Activated T-helper 1 cell treated with anti-CD3 and anti-CD28 coated beads, Interleukin-12 subunit alpha, Interleukin-12 subunit beta, Interleukin-2, Interleukin-4 antibody, amounts not matched to agents 30 ng/mL and 10 ng/mL and 1 ng/mL, durations not matched to agents 14 hours and 24 hours and 36 hours (primary cell): ENCODE results near the gene SAFB. TPM values are rescaled to one million over a fixed set of nuclear protein-coding genes. Genes with fewer than 3 reads are reported as not detected.

Experiments used
- DNase-seq: peaks from one replicate; pipeline ENCODE4 v3.0.0; 2021; ENCODE audit warnings: low spot score
- H3K27ac Mint-ChIP-seq: one replicate; pipeline ENCODE4 v1.8.0; 2021; ENCODE audit warnings: mild to moderate bottlenecking, mixed read lengths
- H3K27me3 Mint-ChIP-seq: one replicate; pipeline ENCODE4 v1.8.0; 2022; ENCODE audit warnings: mild to moderate bottlenecking, moderate library complexity, mixed read lengths; ENCODE audit not compliant: insufficient read depth
- H3K36me3 Mint-ChIP-seq: one replicate; pipeline ENCODE4 v1.8.0; 2021; ENCODE audit warnings: low read depth, mixed read lengths
- H3K4me1 Mint-ChIP-seq: one replicate; pipeline ENCODE4 v1.8.0; 2021; ENCODE audit warnings: low read depth, mixed read lengths
- H3K4me3 Mint-ChIP-seq: one replicate; pipeline ENCODE4 v1.8.0; 2021; ENCODE audit warnings: mild to moderate bottlenecking, moderate library complexity, mixed read lengths
- H3K9me3 Mint-ChIP-seq: one replicate; pipeline ENCODE4 v1.8.0; 2021; ENCODE audit warnings: mixed read lengths
- intact Hi-C: fragments of 100-400 bp; cut with micrococcal nuclease; formaldehyde crosslinking; loops from one replicate; pipeline ENCODE4 v1.15.1; 2024
- total RNA-seq: library from RNA; stranded (reverse); gene quantifications from 2 replicates; pipeline ENCODE4 v1.2.3, GENCODE V29; 2022

SAFB gene
- 143 and 146 TPM in 2 replicates for total RNA-seq

DNA sequence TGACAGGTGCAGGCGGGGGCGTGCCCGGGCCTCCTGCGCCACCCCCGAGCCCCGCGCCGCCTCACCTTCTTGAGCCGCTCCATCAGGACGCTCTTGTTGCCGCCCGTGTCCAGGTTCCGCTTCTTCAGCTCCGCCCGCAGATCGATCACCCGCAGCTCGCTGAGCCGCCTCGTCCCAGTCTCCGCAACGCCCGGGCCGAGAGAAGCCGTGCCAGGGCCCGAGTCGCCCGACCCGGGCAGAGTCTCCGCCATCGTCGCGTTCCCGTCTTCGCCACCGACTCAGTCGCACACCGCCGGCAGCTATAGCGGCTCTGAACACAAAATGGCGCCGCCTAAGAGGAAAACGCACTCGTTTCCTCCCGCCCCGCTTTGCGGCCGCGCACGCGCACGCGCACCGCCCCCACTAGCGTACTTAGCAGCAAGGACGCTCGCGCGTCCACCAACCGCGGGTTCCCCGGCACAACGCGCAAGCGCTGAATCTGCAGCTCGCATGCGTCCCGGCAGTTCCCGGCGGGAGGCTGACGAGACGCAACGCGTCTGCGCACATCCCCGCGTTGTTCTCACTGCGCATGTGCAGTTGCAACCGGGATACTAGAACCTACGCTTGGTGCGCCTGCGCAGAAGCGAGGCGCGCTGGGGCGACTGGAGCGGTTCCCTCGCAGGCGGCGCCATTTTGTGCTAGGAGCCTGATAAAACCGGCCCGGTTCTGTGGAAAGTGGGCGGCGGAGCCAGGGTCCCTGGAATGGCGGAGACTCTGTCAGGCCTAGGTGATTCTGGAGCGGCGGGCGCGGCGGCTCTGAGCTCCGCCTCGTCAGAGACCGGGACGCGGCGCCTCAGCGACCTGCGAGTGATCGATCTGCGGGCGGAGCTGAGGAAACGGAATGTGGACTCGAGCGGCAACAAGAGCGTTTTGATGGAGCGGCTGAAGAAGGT lies at the start of gene SAFB, which contains the start of gene SAFB2:
Gene SAFB, plus strand, starts transcription at position 619 of the 932 bp plus-strand sequence. Its CDS starts 123 bp downstream, at position 742.
Gene SAFB2, minus strand, starts transcription at position 312 of the 932 bp plus-strand sequence. Its CDS starts 61 bp downstream, at position 251.
- Mint-ChIP-seq H3K27ac (peak within 1 kb of the TSS; percentile 100), H3K27me3 (peaks cover 3% of the 10 kb centered on the region), H3K4me1 (peaks cover 63% of the 10 kb centered on the region), H3K4me3 (peak within 1 kb of the TSS; percentile 100), H3K36me3 (peaks cover 61% of the 10 kb centered on the region), H3K9me3 (no peaks in the 10 kb centered on the region)
- DNase-seq: peak; percentile 100
- intact Hi-C loops: loop anchor here (1.0 to 10.0 kb wide), 6 partner anchors 58 to 802 kb away; partner anchors contain the start of genes CATSPERD, DUS3L, KHSRP and LONP1

DNA sequence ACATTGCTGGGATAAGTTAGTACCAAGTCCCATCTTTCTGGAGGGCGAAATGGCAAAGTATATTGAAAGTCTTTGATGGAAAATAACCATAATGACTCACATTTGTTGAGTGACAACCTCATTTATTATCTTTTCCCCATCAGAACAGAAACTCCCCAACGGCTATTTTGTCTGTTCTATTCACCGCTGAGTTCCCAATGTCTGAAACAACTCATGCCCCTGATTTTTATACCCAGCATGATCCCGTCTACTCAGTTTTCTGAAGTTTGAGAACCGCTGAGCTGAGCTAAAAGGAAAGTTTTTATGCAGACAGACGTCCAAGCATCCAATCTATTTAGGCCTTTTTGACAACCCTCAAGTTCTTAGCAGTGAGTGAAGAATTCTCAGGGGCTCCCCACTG lies 47.3 kb upstream of the SAFB start:
- Mint-ChIP-seq H3K27me3 (no peaks in the 10 kb centered on the region), H3K27ac (no peak overlapping the region), H3K4me3 (no peak overlapping the region), H3K9me3 (no peaks in the 10 kb centered on the region), H3K36me3 (no peaks in the 10 kb centered on the region), H3K4me1 (peaks cover 10% of the 10 kb centered on the region)
- intact Hi-C loops: no loop called here
- DNase-seq: no peak

DNA sequence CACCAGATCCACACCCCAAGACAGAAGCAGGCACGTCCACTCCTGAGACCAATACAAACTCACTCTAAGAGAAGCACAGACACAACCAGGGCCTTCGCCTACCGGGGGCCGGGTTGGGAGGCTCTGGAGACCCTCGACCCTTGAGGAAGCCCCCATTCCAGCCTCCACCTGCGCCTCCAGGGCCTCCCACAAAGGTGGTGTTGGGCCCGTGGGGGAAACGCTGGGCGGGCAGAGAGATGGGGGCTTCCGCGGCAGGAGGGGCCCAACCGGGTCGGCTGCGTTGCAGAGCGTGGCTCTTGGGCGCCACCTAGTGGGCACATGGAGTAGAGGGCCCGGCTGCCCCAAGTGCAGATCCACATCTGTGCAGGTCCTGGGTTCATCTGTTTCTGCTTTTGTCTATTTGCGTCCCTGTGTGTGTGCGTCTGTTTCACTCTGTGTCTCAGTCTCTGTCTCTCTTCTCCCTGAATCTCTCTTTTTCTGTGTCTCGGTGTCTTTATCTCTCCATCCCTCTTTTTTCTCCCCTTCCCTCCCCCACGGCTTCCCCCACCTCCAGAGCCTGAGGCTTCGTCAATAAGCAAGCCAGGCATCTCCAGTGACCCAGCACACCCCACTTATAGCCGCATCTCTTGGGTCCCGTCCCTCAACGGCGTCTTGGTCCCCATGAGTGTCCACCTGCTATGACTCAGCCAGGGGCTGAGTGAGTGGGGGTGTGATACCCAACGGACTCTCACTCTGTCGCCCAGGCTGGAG lies 44.6 kb upstream of the SAFB start:
- Mint-ChIP-seq H3K36me3 (no peaks in the 10 kb centered on the region), H3K4me3 (no peak overlapping the region), H3K27ac (no peak overlapping the region), H3K4me1 (peaks cover 10% of the 10 kb centered on the region), H3K27me3 (no peaks in the 10 kb centered on the region), H3K9me3 (no peaks in the 10 kb centered on the region)
- intact Hi-C loops: loop anchor here (1.0 to 2.0 kb wide), 2 partner anchors 209 to 529 kb away; no protein-coding TSS in a partner anchor
- peak; percentile 51 for DNase-seq

DNA sequence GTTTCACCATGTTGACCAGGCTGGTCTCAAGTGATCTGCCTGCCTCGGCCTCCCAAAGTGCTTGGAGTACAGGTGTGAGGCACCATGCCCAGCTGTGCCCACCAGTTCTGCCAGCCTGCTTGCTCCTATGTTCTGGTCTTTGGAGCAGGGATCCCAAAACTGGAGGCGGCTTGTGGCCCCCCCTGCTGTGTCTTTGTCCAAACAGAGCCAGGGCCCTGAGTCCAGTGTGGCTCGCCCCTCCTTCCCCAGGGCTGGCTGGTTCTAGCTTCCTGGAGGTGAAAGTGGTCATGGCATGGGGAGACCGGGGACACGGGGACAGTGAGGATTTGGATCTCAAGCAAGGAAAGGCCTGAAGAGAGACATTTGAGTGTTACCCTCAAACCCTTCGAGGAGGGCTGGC lies 43.6 kb upstream of the SAFB start:
- Mint-ChIP-seq H3K27ac (no peak overlapping the region), H3K27me3 (no peaks in the 10 kb centered on the region), H3K36me3 (no peaks in the 10 kb centered on the region), H3K9me3 (no peaks in the 10 kb centered on the region), H3K4me3 (no peak overlapping the region), H3K4me1 (peaks cover 10% of the 10 kb centered on the region)
- intact Hi-C loops: loop anchor here (2.0 kb wide), 1 partner anchor 530 kb away; no protein-coding TSS in a partner anchor
- DNase-seq: no peak

DNA sequence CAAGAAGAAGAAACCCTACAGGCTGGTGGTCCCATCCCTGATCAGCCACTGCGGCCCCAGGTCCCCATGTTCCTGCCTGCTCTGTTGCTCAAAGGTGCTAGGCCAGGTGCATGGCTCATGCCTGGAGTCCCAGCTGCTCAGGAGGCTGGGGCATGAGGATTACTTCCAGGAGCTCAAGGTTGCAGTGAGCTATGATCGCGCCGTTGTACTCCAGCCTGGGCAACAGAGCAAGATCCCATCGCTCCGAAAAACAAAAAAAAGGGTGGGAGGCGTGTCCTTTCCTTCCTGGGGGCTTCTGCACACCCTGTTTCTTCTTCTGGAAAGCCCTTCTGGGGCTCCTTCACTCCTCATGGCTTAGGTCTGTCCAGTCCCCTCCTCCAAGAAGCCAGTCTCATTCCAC lies 43.2 kb upstream of the SAFB start:
- H3K4me3 Mint-ChIP-seq: no peak overlapping the region
- no peaks in the 10 kb centered on the region for H3K36me3 Mint-ChIP-seq
- H3K27ac Mint-ChIP-seq: no peak overlapping the region
- no peaks in the 10 kb centered on the region for H3K9me3 Mint-ChIP-seq
- intact Hi-C loops: loop anchor here (2.0 kb wide), 1 partner anchor 531 kb away; no protein-coding TSS in a partner anchor
- H3K27me3 Mint-ChIP-seq: no peaks in the 10 kb centered on the region
- DNase-seq: no peak
- H3K4me1 Mint-ChIP-seq: peaks cover 10% of the 10 kb centered on the region

DNA sequence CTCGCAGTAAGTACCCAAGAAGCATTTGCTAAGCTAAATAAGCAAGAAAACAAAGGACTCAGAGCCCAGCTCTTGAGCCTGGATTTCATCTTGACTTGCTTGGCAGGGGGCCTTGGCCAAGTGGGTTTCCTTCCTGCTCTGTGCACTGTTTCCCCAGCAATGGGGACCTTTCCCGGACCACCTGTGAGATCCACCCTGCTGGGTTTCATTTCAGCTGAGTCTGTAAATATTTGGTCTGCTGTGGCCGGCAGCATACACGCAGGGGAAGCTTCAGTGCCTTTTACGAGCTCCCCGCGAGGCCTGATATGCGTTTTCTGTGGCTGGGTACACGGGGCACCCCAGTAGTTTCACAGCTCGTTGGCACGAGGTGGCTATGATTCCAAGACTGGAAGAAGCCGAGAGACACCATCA lies 42.7 kb upstream of the SAFB start:
- H3K9me3 Mint-ChIP-seq: no peaks in the 10 kb centered on the region
- H3K36me3 Mint-ChIP-seq: no peaks in the 10 kb centered on the region
- no peaks in the 10 kb centered on the region for H3K27me3 Mint-ChIP-seq
- no peak for DNase-seq
- peaks cover 10% of the 10 kb centered on the region for H3K4me1 Mint-ChIP-seq
- no peak overlapping the region for H3K4me3 Mint-ChIP-seq
- intact Hi-C loops: no loop called here
- no peak overlapping the region for H3K27ac Mint-ChIP-seq

DNA sequence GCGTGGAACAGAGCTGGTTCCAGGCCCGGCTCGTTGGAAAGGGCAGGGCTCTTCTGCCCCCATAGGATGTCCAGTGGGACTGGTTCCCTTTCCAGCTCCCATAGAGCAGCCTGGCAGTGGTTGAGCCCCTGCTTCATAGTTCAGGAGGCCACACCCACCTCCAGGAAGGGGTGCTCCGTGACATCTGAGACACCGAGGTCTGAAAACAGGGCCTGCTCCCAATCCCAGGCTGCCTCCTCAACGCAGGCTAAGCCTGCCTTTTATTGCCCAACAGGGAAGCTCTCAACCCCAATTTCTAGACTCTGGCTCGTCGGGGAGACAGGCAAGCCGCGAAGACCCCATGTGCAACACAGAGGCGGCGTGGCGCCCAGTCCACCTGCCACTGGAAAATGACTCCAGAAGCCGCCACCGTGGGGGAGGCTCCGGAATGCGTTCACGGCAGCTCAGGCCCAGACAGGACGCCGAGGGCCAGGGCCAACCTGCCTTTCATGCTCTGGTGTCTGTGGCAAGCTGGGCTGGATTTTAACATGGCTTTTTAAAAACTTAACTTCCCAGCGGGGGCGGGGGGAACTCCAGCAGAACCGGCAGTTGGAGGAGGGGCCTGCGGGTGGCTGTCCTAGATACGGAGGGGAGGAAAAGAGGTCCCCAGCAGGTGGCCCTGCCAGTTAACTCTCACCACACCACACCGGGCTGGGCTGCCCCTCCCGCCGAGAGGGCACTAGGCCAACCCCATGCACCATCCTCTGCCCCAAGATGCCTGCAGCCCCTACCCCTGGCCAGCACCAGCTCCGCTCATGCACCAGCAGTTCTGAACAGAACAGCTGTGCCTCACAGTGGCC lies 37.2 kb upstream of the SAFB start:
- Mint-ChIP-seq H3K9me3 (no peaks in the 10 kb centered on the region), H3K27ac (peak overlapping the region; percentile 86), H3K36me3 (peaks cover 19% of the 10 kb centered on the region), H3K4me1 (peaks cover 8% of the 10 kb centered on the region), H3K4me3 (peak overlapping the region; percentile 39), H3K27me3 (no peaks in the 10 kb centered on the region)
- DNase-seq: peak; percentile 36
- intact Hi-C loops: no loop called here

DNA sequence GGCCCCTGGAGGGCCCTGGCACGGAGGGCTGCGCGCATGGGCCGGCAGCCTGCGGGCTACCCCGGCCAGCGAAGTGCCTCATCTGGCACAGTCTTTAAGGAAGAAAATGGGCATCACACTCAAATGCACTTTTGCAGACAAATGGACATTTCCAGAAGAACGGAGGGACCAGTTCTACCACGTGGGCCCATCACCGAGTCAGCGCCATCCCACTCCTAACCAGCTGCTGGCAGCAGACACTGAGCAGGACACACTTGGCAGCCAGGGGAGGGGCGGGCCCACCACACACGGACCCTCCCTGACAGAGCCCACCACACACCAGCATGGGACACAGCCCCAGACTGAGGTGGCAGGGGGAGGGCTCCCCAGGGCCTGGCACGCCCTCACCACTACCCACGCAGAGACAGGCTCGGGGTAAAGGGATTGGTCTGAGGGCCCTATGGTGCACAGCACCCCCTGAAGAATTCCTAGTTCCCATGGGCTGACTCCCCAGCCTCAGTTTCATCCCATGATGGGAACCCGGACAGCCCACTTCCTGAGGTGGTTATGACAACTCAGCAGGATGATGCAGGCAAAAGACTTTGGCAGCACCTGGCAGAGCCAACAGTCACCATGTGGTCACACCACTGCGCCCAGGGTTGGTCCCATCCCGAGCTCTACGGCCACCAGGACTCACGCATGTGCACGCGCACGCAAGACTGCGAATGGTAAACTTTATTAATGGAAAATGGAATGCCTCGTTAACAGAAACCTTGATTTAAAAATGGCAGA lies 36.4 kb upstream of the SAFB start:
- Mint-ChIP-seq H3K4me1 (peaks cover 8% of the 10 kb centered on the region), H3K27me3 (no peaks in the 10 kb centered on the region), H3K27ac (peak overlapping the region; percentile 7), H3K4me3 (no peak overlapping the region), H3K36me3 (peaks cover 21% of the 10 kb centered on the region), H3K9me3 (no peaks in the 10 kb centered on the region)
- intact Hi-C loops: no loop called here
- DNase-seq: no peak

DNA sequence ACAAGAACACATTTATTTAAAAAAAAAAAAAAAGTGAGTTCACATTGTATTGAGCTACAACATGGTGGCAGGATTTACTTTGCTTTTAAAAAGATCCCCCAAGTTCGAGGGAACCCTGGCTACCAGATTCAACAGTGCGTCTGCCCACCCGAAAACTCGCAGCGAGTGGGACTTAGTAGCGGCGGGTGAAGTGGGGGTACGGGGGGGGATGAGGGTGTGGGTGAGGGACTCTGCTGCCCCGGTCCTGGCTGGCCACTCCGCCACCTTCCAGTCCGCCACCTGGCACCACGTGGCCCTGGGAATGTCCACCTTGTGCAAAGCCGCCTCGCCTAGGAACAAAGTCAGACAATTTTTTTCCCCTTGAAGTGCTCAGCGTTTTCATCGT lies 35.8 kb upstream of the SAFB start:
- no peak overlapping the region for H3K4me3 Mint-ChIP-seq
- no peak for DNase-seq
- intact Hi-C loops: no loop called here
- H3K4me1 Mint-ChIP-seq: peaks cover 8% of the 10 kb centered on the region
- H3K36me3 Mint-ChIP-seq: peaks cover 26% of the 10 kb centered on the region
- no peaks in the 10 kb centered on the region for H3K9me3 Mint-ChIP-seq
- no peaks in the 10 kb centered on the region for H3K27me3 Mint-ChIP-seq
- no peak overlapping the region for H3K27ac Mint-ChIP-seq

DNA sequence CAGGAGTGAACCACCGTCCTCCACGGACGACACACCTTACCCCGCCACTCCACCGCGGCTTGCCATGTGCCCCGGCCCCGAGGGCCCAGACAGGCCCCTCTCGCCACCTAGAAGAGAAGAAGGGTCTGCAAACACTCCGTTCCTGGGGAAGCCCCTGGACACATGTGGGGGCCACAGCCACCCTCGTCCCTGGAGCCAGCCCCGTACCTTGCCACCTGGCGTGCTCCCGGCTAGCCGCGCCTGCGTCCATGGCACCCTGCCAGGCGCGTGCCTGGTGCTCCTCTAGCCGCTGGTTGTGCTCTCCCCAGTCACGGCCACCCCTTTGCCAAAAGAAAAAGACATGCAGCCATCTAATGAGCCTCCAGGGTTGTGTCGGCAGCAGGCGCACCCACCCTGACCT lies 35.2 kb upstream of the SAFB start:
- no peak overlapping the region for H3K27ac Mint-ChIP-seq
- H3K4me3 Mint-ChIP-seq: peak overlapping the region; percentile 15
- DNase-seq: no peak
- H3K36me3 Mint-ChIP-seq: peaks cover 30% of the 10 kb centered on the region
- intact Hi-C loops: no loop called here
- peaks cover 8% of the 10 kb centered on the region for H3K4me1 Mint-ChIP-seq
- H3K9me3 Mint-ChIP-seq: no peaks in the 10 kb centered on the region
- H3K27me3 Mint-ChIP-seq: no peaks in the 10 kb centered on the region

DNA sequence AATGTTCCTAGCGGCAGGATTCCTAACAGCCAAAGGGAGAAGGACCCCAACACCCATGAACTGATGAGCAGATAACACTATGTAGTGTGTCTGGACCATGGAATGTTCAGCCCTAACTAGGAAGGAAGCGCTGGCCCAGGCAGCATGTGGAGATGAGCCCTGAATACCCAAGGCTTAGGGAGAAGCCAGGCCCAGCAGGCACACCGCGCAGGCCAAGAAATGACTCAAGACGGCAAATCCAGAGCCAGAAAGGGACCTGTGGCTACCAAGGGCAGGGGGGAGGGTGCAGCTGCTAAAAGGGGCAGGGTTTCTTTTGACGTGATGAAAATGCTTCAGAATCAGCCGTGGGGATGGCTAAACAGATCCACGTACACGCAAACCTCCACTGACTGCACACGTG lies 34.4 kb upstream of the SAFB start:
- intact Hi-C loops: no loop called here
- no peak for DNase-seq
- Mint-ChIP-seq H3K4me1 (peaks cover 8% of the 10 kb centered on the region), H3K27ac (no peak overlapping the region), H3K27me3 (no peaks in the 10 kb centered on the region), H3K4me3 (no peak overlapping the region), H3K9me3 (no peaks in the 10 kb centered on the region), H3K36me3 (peaks cover 38% of the 10 kb centered on the region)
